Esophagus squamous epithelium (tissue), 4 donors: ENCODE data around the gene TNIP1.

Source experiments
- CTCF ChIP-seq, 6 experiments: fragments of 450-650 bp in 4 of 6; fragments of 200-600 bp in 2 of 6; sonication (generic) in 2 of 6; IDR thresholded peaks; one replicate each; pipeline ENCODE4 v1.5.1; 2016 to 2019; ENCODE audit warnings: antibody characterized with exemption in 6 of 6, mild to moderate bottlenecking in 4 of 6, moderate library complexity in 4 of 6
- POLR2A ChIP-seq, 4 donors: fragments of 450-650 bp; IDR thresholded peaks; one replicate each; pipeline ENCODE4 v1.6.1; 2017; ENCODE audit warnings: antibody characterized with exemption in 4 of 4, mild to moderate bottlenecking in 4 of 4, moderate library complexity in 3 of 4

- TF ChIP-seq POLR2A (IDR thresholded peaks at IDR 0.05) (no peak), CTCF (IDR thresholded peaks at IDR 0.05) (no peak)
Measured at GRCh38 chr5:151031554-151031953, 49.3 kb downstream of the TNIP1 start.
